HG03354 (cell line): Measurements from ENCODE around the gene GLRX5.

ENCODE experiments used
- ATAC-seq: cut with Tn5 transposase; IDR thresholded peaks from one replicate; pipeline ENCODE4 v1.9.1; 2021; ENCODE audit warnings: mild to moderate bottlenecking; ENCODE audit not compliant: unreplicated experiment, poor library complexity, severe bottlenecking

GLRX5 gene

GRCh38 chr14:95515080-95515489 is 19.8 kb upstream of the GLRX5 start:
- no peak for ATAC-seq

GRCh38 chr14:95515596-95516552 is 19.0 kb upstream of the GLRX5 start:
- peak; percentile 87 for ATAC-seq

GRCh38 chr14:95516554-95517181 is 18.2 kb upstream of the GLRX5 start, which contains the start of gene SYNE3:
Gene SYNE3, minus strand, starts transcription at chr14:95516650. Its CDS starts 40,829 bp downstream, at chr14:95475821.
- peak; percentile 47 for ATAC-seq

- peak; percentile 24 for ATAC-seq
Observed at GRCh38 chr14:95518045-95518751, 16.7 kb upstream of the GLRX5 start.

- ATAC-seq: no peak
Observed at GRCh38 chr14:95519699-95520098, 15.2 kb upstream of the GLRX5 start.

- ATAC-seq: no peak
Observed at GRCh38 chr14:95520346-95520745, 14.5 kb upstream of the GLRX5 start.

- ATAC-seq: no peak
Observed at GRCh38 chr14:95521001-95521400, 13.8 kb upstream of the GLRX5 start.

GRCh38 chr14:95522116-95522515 is 12.7 kb upstream of the GLRX5 start:
- no peak for ATAC-seq

GRCh38 chr14:95522556-95522955 is 12.3 kb upstream of the GLRX5 start:
- no peak for ATAC-seq

- no peak for ATAC-seq
Observed at GRCh38 chr14:95523051-95523814, 11.6 kb upstream of the GLRX5 start.

- no peak for ATAC-seq
Observed at GRCh38 chr14:95523815-95524448, 10.9 kb upstream of the GLRX5 start.

GRCh38 chr14:95524706-95525512 is 9.9 kb upstream of the GLRX5 start:
- ATAC-seq: no peak

- ATAC-seq: no peak
Observed at GRCh38 chr14:95525999-95526398, 8.9 kb upstream of the GLRX5 start.

GRCh38 chr14:95526483-95527386 is 8.1 kb upstream of the GLRX5 start:
- no peak for ATAC-seq

GRCh38 chr14:95527387-95528002 is 7.4 kb upstream of the GLRX5 start:
- ATAC-seq: no peak

- no peak for ATAC-seq
Observed at GRCh38 chr14:95529216-95529615, 5.6 kb upstream of the GLRX5 start.
